Dendritic cell treated with granulocyte-macrophage colony-stimulating factor and Interleukin-4, amounts not matched to agents 40 ng/mL and 50 ng/mL, for 4 days (primary cell): ENCODE results near the gene TNNT3.

Experiments used
- H3K27ac Mint-ChIP-seq: one replicate; pipeline ENCODE4 v1.8.0; 2022; ENCODE audit warnings: mild to moderate bottlenecking, mixed read lengths
- H3K27me3 Mint-ChIP-seq: one replicate; pipeline ENCODE4 v1.8.0; 2022; ENCODE audit warnings: mild to moderate bottlenecking, mixed read lengths
- H3K36me3 Mint-ChIP-seq: one replicate; pipeline ENCODE4 v1.8.0; 2022; ENCODE audit warnings: low read depth, mixed read lengths
- H3K4me1 Mint-ChIP-seq: one replicate; pipeline ENCODE4 v1.8.0; 2022; ENCODE audit warnings: low read depth, mixed read lengths
- H3K4me3 Mint-ChIP-seq: one replicate; pipeline ENCODE4 v1.8.0; 2022; ENCODE audit warnings: mild to moderate bottlenecking, moderate library complexity, mixed read lengths
- H3K9me3 Mint-ChIP-seq: one replicate; pipeline ENCODE4 v1.8.0; 2022; ENCODE audit warnings: mixed read lengths
- intact Hi-C: fragments of 100-400 bp; cut with micrococcal nuclease; formaldehyde crosslinking; loops from one replicate; pipeline ENCODE4 v1.15.0; 2022

The TNNT3 gene

DNA sequence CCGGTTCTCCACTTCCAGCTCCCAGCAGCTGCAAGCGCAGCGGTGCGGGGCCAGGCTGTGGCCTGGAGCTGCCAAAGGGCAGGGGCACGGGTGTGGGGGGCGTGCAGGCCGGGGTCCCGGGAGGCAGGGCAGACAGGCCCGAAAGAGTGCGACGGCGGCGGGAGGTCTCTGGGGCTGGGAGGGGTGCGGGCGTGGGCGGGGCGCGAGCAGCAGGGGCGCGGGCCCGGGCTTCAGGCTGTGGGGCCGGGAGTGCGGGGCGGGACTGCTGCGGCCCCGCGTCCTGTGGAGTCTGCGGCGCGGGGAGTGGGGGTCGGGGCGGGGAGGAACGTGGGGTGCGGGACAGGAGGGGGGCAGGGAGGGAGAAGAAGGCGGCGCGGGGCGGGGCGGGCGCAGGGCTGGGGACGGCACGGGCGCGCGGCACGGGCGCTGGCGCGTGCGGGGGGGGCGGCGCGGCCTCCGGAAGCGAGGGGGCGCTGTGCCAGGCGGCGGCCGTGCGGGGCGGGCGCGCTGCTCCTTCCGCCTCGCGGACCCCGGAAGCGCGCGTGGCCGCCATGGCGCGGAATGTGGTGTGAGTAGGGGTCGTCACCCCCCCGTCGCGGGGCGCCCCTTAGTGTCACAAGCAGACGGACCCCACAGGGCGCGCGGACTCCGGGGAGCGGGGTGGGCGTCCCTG is 27.4 kb downstream of the TNNT3 start, which contains the start of gene MRPL23:
TSS of gene MRPL23 (plus strand) at position 521 of the 673 bp plus-strand sequence. CDS start at position 552, 31 bp downstream.
- Mint-ChIP-seq H3K9me3 (no peaks in the 10 kb centered on the region), H3K27ac (no peak within 1 kb of the TSS), H3K4me3 (no peak within 1 kb of the TSS), H3K27me3 (peaks cover 4% of the 10 kb centered on the region), H3K36me3 (no peaks in the 10 kb centered on the region), H3K4me1 (no peaks in the 10 kb centered on the region)
- intact Hi-C loops: no loop called here

DNA sequence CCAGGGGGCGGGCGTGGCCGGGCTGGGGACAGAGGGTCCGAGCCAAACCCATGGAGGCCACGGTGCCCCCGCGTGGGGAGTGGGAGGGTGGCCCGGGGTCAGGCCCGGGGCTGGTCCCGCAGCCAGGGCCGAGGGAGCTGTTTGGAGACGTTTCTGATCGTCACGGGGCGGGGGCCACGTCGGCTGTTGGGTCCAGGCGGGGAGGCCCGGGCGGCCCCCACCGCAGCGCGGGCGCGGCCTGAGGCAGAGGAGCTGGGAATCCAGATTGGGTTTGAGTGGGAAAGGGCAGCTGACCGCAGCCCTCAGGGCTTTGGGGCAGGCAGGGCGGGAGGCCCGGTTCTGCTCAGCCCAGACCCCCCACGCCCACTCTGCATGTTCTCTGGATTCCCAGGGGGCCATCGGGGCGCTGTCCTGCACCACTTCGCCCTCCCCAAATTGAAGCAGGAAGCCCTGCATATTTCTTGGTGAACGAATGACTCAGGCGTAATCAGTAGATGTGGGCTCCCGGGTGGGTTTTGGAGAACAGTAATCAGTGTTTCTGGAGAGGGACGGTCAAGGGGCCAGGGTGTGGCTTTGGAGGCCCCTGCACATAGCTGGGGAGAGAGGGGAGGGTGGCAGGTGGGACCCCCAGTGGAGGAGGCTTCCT is 28.2 kb downstream of the TNNT3 start:
- intact Hi-C loops: no loop called here
- no peak overlapping the region for H3K27ac Mint-ChIP-seq
- H3K4me1 Mint-ChIP-seq: no peaks in the 10 kb centered on the region
- no peaks in the 10 kb centered on the region for H3K9me3 Mint-ChIP-seq
- no peaks in the 10 kb centered on the region for H3K27me3 Mint-ChIP-seq
- no peak overlapping the region for H3K4me3 Mint-ChIP-seq
- H3K36me3 Mint-ChIP-seq: no peaks in the 10 kb centered on the region

DNA sequence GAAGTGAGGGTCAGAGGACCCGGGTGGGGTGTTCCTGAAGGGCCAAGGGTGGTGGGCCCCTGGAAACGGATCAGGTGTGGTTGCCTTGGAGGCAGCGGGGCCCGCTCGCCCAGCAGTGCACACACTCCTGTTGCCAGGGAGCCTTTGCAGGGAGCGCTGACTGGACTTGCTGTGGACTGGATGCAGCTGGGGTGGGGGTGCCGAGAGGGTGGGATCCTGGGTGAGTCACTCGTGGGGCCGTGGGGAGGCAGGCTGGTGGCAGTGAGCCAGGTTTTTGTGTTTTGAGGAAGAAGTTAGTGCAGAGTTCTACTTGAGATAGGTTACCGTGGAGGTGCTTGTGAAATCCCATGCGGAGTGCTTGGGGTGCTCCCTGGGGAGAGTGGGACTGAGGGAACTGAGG is 28.9 kb downstream of the TNNT3 start:
- Mint-ChIP-seq H3K27me3 (no peaks in the 10 kb centered on the region), H3K9me3 (no peaks in the 10 kb centered on the region), H3K36me3 (no peaks in the 10 kb centered on the region), H3K27ac (no peak overlapping the region), H3K4me3 (no peak overlapping the region), H3K4me1 (no peaks in the 10 kb centered on the region)
- intact Hi-C loops: no loop called here

DNA sequence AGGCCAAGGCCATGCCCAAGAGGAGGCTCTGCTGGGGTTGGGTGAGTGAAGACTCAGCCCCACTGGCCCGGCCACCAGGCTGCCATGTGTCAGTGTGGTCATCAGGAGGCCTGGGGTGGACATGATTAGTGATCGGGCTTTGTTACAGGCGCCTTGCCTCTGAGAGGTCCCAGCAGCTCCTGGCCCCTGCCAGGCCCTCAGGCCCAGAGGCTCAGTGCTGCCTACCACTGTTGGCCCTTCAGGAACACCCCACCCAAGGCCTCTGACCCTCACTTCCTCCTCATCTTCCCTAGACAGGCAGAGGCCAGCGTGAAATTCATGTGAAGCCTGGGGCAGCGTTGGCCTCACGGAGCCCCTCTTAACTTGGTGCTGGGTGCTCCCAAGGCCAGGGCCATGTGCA is 29.8 kb downstream of the TNNT3 start:
- H3K9me3 Mint-ChIP-seq: no peaks in the 10 kb centered on the region
- intact Hi-C loops: no loop called here
- H3K27me3 Mint-ChIP-seq: no peaks in the 10 kb centered on the region
- H3K4me1 Mint-ChIP-seq: no peaks in the 10 kb centered on the region
- no peak overlapping the region for H3K4me3 Mint-ChIP-seq
- H3K27ac Mint-ChIP-seq: no peak overlapping the region
- H3K36me3 Mint-ChIP-seq: no peaks in the 10 kb centered on the region

DNA sequence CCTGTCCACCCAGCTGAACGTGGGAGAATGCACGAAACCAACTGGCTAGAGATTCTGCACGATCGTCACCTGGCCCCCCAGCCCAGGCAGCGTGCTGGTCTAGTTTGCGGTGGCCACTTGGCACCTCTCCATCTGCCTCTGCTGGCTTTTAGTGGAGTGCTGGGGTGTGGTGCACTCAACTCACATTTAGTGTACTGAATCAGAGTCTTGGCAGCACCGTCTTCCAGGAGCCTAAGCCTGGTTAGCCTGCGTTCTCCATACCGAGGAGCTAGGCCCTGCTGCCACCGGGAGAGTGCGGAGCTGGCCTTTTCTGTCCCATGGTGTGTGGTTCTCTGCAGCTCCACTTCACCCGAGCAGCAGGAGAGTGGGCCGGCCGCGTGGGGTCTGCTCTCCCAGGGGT is 30.4 kb downstream of the TNNT3 start:
- Mint-ChIP-seq H3K9me3 (no peaks in the 10 kb centered on the region), H3K27ac (no peak overlapping the region), H3K4me1 (no peaks in the 10 kb centered on the region), H3K27me3 (no peaks in the 10 kb centered on the region), H3K4me3 (no peak overlapping the region), H3K36me3 (no peaks in the 10 kb centered on the region)
- intact Hi-C loops: no loop called here

DNA sequence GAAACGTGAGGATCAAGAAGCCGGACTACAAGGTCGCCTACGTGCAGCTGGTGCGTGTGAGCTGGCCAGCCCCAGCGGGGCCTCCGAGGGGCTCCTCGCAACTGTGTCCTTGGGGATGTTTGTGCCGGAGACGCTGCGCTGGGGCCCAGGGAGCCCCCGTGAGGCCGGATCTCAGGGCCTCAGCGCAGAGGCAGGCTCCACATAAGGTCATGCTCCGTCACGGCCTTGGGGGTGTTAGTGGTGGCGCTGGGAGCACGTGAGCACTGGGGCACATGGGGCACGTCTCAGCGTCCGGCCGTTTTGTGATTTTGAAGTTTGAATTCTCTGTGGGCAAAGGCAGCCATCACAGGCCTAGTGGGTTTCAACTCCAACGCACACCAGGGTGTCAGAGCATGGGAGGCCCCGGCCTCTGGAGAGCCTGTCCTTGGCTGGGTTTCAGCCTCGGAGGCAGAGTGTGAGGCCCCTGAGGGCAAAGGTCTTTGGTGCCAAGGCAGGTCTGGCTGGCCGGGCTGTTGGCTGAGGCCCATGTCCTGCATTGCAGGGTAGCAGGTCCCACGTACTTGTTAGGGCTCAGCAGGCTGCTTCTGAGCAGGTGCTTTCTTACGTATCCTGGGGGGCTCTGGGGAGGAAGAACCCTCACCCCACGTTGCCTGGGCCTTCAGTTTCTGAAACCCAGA is 33.4 kb downstream of the TNNT3 start:
- Mint-ChIP-seq H3K36me3 (no peaks in the 10 kb centered on the region), H3K9me3 (no peaks in the 10 kb centered on the region), H3K4me3 (no peak overlapping the region), H3K27ac (no peak overlapping the region), H3K4me1 (no peaks in the 10 kb centered on the region), H3K27me3 (no peaks in the 10 kb centered on the region)
- intact Hi-C loops: no loop called here

DNA sequence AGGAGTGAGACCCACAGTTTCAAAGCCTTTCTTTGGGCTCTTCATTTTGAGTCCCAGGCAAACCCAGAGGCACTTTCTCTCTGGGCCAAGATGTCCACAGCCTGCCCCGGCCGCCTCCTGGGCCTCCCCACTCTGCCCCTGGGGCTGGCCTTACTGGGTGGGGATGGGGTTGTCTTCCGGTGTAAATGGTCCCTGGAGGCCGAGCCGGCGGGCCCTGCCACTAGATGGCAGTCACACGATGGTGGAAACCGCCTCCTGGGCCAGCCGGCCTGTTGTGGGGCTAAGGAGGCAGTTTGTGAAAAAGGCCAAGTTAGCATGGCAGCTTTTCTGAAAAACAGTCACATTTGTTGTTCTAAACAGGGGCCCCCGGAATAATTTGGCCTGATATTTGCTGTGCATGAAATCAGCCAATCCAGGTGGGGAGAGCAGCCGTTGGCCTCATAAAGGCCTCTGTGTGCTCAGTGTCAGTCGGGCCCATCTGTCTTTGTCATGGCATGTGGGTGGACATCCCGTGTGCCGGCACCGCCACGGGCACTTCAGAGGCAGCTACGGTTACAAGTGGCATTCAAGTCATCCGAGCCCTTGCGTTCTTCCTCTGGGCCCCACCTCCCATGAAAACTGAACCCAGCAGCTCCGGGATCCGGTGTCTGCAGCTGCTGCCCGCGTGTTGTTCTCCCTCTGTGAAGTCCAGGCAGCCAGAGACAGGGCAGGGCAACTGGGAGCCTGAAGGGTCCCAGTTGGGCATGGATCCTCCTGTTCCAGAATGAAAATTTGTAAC is 34.2 kb downstream of the TNNT3 start:
- no peak overlapping the region for H3K4me3 Mint-ChIP-seq
- no peaks in the 10 kb centered on the region for H3K4me1 Mint-ChIP-seq
- no peak overlapping the region for H3K27ac Mint-ChIP-seq
- intact Hi-C loops: no loop called here
- H3K36me3 Mint-ChIP-seq: no peaks in the 10 kb centered on the region
- H3K9me3 Mint-ChIP-seq: no peaks in the 10 kb centered on the region
- H3K27me3 Mint-ChIP-seq: no peaks in the 10 kb centered on the region

DNA sequence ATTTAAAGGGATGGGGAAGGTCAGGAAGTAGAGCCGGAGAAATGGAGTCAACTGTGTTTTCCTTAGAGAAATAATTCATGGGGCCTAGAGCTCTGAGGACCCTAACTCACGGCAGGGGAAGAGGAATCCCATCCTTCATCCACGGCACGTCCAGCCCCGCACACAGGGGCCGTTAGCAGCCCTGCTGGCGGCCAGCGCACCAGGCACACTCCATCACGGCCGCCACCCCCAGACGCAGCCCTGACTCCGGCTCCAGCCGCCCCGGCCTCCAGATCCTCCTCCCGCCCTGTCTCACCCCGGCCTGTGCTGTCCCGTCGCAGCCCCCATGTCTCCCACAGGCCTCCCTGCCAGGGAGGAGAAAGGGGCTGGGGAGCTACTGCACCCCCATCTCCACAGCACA is 38.9 kb downstream of the TNNT3 start:
- no peak overlapping the region for H3K27ac Mint-ChIP-seq
- no peaks in the 10 kb centered on the region for H3K36me3 Mint-ChIP-seq
- no peak overlapping the region for H3K4me3 Mint-ChIP-seq
- no peaks in the 10 kb centered on the region for H3K9me3 Mint-ChIP-seq
- no peaks in the 10 kb centered on the region for H3K4me1 Mint-ChIP-seq
- no peaks in the 10 kb centered on the region for H3K27me3 Mint-ChIP-seq
- intact Hi-C loops: no loop called here

DNA sequence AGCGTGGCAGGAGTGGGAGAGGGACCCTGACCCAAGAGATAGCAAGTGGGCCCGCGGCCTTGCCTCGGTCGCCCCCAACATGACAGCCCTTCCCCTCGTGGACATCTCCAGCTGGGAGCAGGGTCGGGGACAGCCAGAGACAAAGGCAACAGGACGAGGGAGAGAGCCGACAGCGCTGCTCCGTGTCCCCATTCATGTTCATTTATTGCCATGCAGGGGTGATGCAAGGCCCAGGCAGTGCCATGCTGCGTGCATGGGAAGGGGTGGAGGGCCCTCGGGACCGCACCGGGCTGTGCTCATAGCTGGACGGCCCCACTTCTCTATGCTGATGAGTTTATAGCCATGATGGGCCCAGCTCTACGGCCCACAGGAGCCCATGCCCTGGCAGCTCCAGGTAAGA is 40.3 kb downstream of the TNNT3 start:
- no peak overlapping the region for H3K4me3 Mint-ChIP-seq
- H3K4me1 Mint-ChIP-seq: no peaks in the 10 kb centered on the region
- H3K27ac Mint-ChIP-seq: no peak overlapping the region
- H3K36me3 Mint-ChIP-seq: no peaks in the 10 kb centered on the region
- intact Hi-C loops: no loop called here
- no peaks in the 10 kb centered on the region for H3K27me3 Mint-ChIP-seq
- H3K9me3 Mint-ChIP-seq: no peaks in the 10 kb centered on the region

DNA sequence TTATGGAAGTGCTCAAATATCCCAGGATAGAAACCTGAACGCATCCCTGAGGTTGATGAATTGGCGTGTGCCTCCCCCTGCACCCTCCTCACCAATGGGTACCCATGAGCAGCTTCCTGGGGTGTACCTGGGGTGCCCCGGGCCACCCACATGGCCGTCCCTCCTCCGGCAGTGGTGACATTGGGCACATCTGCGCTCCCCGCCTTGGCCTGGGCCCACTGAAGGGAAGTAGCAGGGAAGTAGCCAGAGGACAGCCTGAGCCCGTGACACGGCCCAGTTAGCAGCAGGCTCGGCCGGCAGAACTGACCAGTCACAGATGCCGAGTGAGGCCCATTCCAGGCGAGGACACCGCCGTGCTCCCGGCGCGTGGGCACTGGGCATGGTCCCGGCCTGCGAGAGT is 44.4 kb downstream of the TNNT3 start:
- Mint-ChIP-seq H3K27ac (no peak overlapping the region), H3K27me3 (no peaks in the 10 kb centered on the region), H3K4me3 (no peak overlapping the region), H3K9me3 (no peaks in the 10 kb centered on the region), H3K4me1 (no peaks in the 10 kb centered on the region), H3K36me3 (no peaks in the 10 kb centered on the region)
- intact Hi-C loops: no loop called here

DNA sequence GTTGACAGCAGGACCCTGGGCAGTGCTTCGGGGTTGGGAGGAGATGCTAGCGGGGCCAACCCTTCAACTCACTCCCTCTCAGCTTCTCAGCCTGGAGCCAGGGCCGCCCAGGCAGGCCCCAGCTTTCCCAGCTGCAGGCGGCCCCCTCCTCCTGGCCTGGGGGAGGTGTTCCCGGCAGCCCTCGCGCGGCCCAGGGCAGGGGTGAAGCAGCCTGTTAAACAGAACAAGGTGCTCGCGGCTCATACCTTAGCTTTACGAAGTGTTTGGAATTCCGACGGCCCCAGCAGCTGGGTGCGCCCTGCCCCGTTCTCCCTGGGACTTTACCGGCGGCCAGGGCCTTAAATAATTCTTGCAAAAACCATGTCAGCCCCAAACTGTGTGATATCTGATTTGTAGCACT is 44.8 kb downstream of the TNNT3 start:
- Mint-ChIP-seq H3K4me1 (no peaks in the 10 kb centered on the region), H3K36me3 (no peaks in the 10 kb centered on the region), H3K4me3 (no peak overlapping the region), H3K27me3 (no peaks in the 10 kb centered on the region), H3K9me3 (no peaks in the 10 kb centered on the region), H3K27ac (no peak overlapping the region)
- intact Hi-C loops: no loop called here

DNA sequence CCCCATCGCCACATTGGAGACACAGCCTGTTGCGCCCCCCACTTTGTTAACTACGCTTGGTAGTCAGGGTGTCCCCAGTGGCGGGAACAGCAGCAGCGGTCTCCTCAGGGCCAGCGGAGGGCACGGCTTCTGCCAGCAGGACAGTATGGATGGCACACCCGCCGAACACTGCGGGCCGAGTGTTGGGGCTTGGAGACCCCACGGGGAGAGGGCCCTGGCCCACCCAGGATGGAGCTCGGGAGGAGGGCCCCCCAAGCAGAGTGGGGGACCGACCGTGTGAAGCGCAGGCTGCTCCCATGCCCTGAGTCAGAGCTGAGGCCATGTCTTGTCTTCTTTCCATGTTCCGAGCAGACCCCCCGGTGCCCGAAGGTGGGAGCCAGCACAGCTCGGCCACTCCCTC is 45.5 kb downstream of the TNNT3 start:
- no peaks in the 10 kb centered on the region for H3K9me3 Mint-ChIP-seq
- no peak overlapping the region for H3K4me3 Mint-ChIP-seq
- H3K27me3 Mint-ChIP-seq: no peaks in the 10 kb centered on the region
- intact Hi-C loops: no loop called here
- no peak overlapping the region for H3K27ac Mint-ChIP-seq
- no peaks in the 10 kb centered on the region for H3K36me3 Mint-ChIP-seq
- no peaks in the 10 kb centered on the region for H3K4me1 Mint-ChIP-seq

DNA sequence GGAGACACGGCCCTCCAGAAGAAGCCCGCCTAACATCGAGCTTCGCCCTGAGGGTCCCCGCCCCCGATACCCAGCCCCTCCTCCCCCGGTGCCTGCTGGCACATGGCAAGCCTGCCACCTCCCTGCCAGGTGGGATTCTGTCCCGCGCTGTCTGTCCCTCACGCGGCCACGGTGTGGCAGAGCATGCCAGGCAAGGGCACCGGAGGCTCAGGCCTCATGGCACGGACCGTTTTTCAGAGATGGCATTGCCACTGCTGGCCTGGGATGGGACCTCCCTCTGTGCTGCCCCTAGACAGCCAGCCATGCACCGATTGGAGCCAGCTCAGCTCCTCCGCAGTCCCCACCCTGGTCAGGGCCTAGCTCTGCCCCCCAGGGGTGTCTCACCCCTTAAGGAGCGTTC is 47.0 kb downstream of the TNNT3 start:
- intact Hi-C loops: no loop called here
- Mint-ChIP-seq H3K27me3 (peaks cover 2% of the 10 kb centered on the region), H3K27ac (no peak overlapping the region), H3K4me3 (no peak overlapping the region), H3K4me1 (no peaks in the 10 kb centered on the region), H3K36me3 (no peaks in the 10 kb centered on the region), H3K9me3 (no peaks in the 10 kb centered on the region)

DNA sequence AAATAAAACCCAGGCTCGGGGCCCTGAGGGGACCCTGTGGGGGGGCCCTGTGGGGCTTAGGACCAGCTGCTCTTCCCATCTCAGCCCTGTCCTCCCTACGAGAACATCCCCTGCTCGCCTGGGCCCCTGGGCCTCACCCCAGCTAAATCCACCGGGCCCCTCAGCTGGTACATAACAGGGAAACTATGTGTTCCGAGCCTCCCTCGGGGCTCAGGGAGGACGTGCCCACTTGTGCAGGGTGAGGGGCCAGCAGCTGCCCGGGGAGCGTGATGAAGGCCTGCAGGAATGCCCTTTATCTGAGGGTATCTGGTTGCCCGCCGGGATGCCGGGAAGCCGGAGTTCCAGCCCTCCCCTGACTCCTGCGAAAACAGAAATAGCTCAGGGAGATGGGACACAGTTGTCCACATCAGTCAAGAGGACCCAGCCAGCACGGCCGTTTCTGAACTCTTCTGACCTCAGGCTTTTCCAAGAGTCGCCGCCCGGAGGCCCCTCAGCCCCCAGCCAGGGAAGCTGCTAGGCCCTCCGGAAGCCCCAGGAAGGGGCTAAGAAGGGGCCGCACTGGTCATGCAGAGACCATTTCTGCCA is 48.2 kb downstream of the TNNT3 start:
- no peak overlapping the region for H3K27ac Mint-ChIP-seq
- H3K4me3 Mint-ChIP-seq: no peak overlapping the region
- peaks cover 2% of the 10 kb centered on the region for H3K27me3 Mint-ChIP-seq
- intact Hi-C loops: no loop called here
- no peaks in the 10 kb centered on the region for H3K9me3 Mint-ChIP-seq
- no peaks in the 10 kb centered on the region for H3K4me1 Mint-ChIP-seq
- no peaks in the 10 kb centered on the region for H3K36me3 Mint-ChIP-seq
